ENCODE results near the gene RBMS3. TPM values are rescaled to one million over a fixed set of nuclear protein-coding genes. Genes with fewer than 3 reads are reported as not detected.

RBMS3 gene
- total and polyA plus RNA-seq, 2 donors = 12.8 to 19.9 TPM

DNA sequence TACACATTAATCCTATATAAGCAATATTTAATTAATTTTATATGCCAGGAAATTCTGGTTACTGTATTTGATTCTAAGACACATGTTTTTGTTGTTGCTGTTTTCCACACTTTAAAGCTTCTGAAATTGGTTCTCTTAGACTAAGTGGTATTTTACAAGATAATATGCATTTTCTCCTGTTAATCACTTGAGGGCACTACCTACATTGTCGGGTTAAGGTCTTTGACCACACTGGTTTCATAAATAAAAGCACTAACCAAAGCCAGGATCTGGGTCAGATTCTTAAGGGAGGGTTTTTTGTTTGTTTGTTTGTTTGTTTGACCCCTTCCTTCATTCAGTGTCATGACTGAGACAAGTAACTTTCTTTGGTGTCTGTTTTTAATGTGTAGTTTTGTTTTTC is 590.2 kb downstream of the RBMS3 start:
- DNase-seq (ENCODE audit: low read depth in 6 of 9, low spot score in 9 of 9) = no peak
- Histone ChIP-seq H3K27ac (ENCODE audit: low read depth in 1 of 2, low read length in 1 of 2) (no peak overlapping the region), H3K9me3 (ENCODE audit: control insufficient read depth in 2 of 2, insufficient read depth in 1 of 2, low read length in 1 of 2) (no peaks in the 10 kb centered on the region), H3K4me1 (ENCODE audit: control insufficient read depth in 2 of 2, insufficient read depth in 2 of 2, low read length in 2 of 2) (no peaks in the 10 kb centered on the region), H3K36me3 (ENCODE audit: control insufficient read depth in 2 of 2, insufficient read depth in 2 of 2, low read length in 1 of 2) (no peaks in the 10 kb centered on the region), H3K4me3 (ENCODE audit: low read length in 2 of 2) (no peak overlapping the region), H3K27me3 (ENCODE audit: control insufficient read depth in 2 of 2, insufficient read depth in 1 of 2, low read length in 1 of 2) (no peaks in the 10 kb centered on the region)
- 80% methylated on average over 1 of the region's 1 CpG for WGBS

DNA sequence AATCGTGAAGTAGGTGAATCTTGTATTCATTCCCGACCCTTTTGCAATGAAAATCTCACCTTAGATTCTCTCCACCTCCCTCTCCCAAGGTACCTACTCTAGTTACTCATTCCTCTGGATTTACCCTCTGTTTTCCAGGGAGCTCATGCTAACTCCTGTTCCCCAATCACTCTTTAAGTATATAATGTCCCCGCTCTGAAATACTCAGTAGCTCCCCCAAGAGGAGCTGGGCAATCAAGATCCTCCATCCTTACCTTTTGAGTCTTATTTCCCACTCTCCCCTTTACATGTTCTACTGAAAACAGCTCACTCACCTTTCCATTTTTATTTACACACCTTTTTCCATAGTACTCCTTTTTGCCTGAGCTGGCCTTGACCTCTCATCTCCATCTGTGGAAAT is 599.9 kb downstream of the RBMS3 start:
- no peaks in the 10 kb centered on the region for H3K4me1 ChIP-seq (ENCODE audit: control insufficient read depth in 2 of 2, insufficient read depth in 2 of 2, low read length in 2 of 2)
- no peaks in the 10 kb centered on the region for H3K36me3 ChIP-seq (ENCODE audit: control insufficient read depth in 2 of 2, insufficient read depth in 2 of 2, low read length in 1 of 2)
- WGBS = 98% methylated on average over 3 of the region's 3 CpGs
- no peaks in the 10 kb centered on the region for H3K27me3 ChIP-seq (ENCODE audit: control insufficient read depth in 2 of 2, insufficient read depth in 1 of 2, low read length in 1 of 2)
- no peak for DNase-seq (ENCODE audit: low read depth in 6 of 9, low spot score in 9 of 9)
- H3K9me3 ChIP-seq (ENCODE audit: control insufficient read depth in 2 of 2, insufficient read depth in 1 of 2, low read length in 1 of 2) = no peaks in the 10 kb centered on the region
- H3K27ac ChIP-seq (ENCODE audit: low read depth in 1 of 2, low read length in 1 of 2) = no peak overlapping the region
- H3K4me3 ChIP-seq (ENCODE audit: low read length in 2 of 2) = no peak overlapping the region

DNA sequence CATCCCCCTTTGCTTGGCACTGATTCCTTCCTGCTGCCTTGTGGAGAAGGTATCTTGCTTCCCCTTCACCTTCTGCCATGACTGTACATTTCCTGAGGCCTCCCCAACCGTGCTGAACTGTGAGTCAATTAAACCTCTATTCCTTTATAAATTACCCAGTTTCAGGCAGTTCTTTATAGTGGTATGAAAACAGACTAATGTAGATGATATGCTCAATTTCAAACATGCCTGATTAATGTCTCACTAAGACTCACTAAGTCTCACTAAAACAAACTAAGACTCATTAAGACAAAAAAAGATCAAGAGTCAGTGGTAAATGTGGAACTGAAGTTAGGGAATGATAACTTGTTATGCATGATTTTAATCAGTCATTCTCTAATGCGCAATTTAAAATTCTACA is 606.6 kb downstream of the RBMS3 start:
- H3K4me1 ChIP-seq (ENCODE audit: control insufficient read depth in 2 of 2, insufficient read depth in 2 of 2, low read length in 2 of 2) = no peaks in the 10 kb centered on the region
- no peak overlapping the region for H3K4me3 ChIP-seq (ENCODE audit: low read length in 2 of 2)
- H3K9me3 ChIP-seq (ENCODE audit: control insufficient read depth in 2 of 2, insufficient read depth in 1 of 2, low read length in 1 of 2) = no peaks in the 10 kb centered on the region
- no peaks in the 10 kb centered on the region for H3K27me3 ChIP-seq (ENCODE audit: control insufficient read depth in 2 of 2, insufficient read depth in 1 of 2, low read length in 1 of 2)
- no peak overlapping the region for H3K27ac ChIP-seq (ENCODE audit: low read depth in 1 of 2, low read length in 1 of 2)
- 69% methylated on average over 2 of the region's 2 CpGs for WGBS
- H3K36me3 ChIP-seq (ENCODE audit: control insufficient read depth in 2 of 2, insufficient read depth in 2 of 2, low read length in 1 of 2) = no peaks in the 10 kb centered on the region
- no peak for DNase-seq (ENCODE audit: low read depth in 6 of 9, low spot score in 9 of 9)

DNA sequence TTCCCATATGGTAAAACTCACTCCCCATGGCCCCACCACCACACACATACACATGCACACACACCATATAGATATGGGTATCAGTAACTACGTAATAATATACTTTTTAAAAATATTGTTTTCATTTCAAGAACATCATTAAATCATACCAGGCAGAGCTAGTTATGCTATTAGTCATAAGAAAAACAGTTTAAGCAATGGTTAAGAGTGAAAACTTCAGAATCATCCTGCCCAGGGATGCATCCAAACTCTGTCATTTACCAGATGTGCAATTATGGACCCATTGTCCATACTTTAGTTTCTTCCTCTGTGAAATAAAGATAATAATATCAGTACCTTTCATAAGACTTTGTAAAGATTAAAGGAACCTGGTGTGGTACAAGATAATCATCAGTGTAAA is 608.3 kb downstream of the RBMS3 start:
- WGBS = 96% methylated on average over 1 of the region's 1 CpG
- no peak overlapping the region for H3K27ac ChIP-seq (ENCODE audit: low read depth in 1 of 2, low read length in 1 of 2)

DNA sequence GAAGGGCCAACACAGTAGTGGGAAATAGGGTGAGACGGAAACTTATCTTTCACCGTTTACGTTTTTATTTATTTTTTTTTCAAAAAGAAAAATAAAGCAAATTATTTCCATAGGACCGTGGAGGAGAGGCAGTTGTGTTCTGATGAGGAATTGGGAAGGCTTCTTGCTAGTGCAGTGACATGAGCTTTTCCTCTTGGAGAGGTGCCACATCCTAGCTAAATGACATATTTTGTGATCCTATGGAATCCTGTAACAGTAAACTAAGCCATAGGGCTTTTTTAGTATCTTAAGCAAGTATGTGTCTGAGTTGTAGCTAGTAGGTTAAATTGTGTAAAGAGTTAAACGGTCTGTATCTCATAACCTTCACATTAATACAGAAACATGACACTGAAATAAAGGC is 609.9 kb downstream of the RBMS3 start:
- H3K4me1 ChIP-seq (ENCODE audit: control insufficient read depth in 2 of 2, insufficient read depth in 2 of 2, low read length in 2 of 2) = no peaks in the 10 kb centered on the region
- no peaks in the 10 kb centered on the region for H3K9me3 ChIP-seq (ENCODE audit: control insufficient read depth in 2 of 2, insufficient read depth in 1 of 2, low read length in 1 of 2)
- no peaks in the 10 kb centered on the region for H3K27me3 ChIP-seq (ENCODE audit: control insufficient read depth in 2 of 2, insufficient read depth in 1 of 2, low read length in 1 of 2)
- no peaks in the 10 kb centered on the region for H3K36me3 ChIP-seq (ENCODE audit: control insufficient read depth in 2 of 2, insufficient read depth in 2 of 2, low read length in 1 of 2)
- DNase-seq (ENCODE audit: low read depth in 6 of 9, low spot score in 9 of 9) = no peak
- H3K4me3 ChIP-seq (ENCODE audit: low read length in 2 of 2) = no peak overlapping the region
- no peak overlapping the region for H3K27ac ChIP-seq (ENCODE audit: low read depth in 1 of 2, low read length in 1 of 2)
- WGBS = 93% methylated on average over 5 of the region's 5 CpGs

More for the DNA sequence above, 608.3 kb downstream of the RBMS3 start:
- Histone ChIP-seq H3K9me3 (ENCODE audit: control insufficient read depth in 2 of 2, insufficient read depth in 1 of 2, low read length in 1 of 2) (no peaks in the 10 kb centered on the region), H3K4me1 (ENCODE audit: control insufficient read depth in 2 of 2, insufficient read depth in 2 of 2, low read length in 2 of 2) (no peaks in the 10 kb centered on the region), H3K4me3 (ENCODE audit: low read length in 2 of 2) (no peak overlapping the region), H3K36me3 (ENCODE audit: control insufficient read depth in 2 of 2, insufficient read depth in 2 of 2, low read length in 1 of 2) (no peaks in the 10 kb centered on the region), H3K27me3 (ENCODE audit: control insufficient read depth in 2 of 2, insufficient read depth in 1 of 2, low read length in 1 of 2) (no peaks in the 10 kb centered on the region)
- no peak for DNase-seq (ENCODE audit: low read depth in 6 of 9, low spot score in 9 of 9)

DNA sequence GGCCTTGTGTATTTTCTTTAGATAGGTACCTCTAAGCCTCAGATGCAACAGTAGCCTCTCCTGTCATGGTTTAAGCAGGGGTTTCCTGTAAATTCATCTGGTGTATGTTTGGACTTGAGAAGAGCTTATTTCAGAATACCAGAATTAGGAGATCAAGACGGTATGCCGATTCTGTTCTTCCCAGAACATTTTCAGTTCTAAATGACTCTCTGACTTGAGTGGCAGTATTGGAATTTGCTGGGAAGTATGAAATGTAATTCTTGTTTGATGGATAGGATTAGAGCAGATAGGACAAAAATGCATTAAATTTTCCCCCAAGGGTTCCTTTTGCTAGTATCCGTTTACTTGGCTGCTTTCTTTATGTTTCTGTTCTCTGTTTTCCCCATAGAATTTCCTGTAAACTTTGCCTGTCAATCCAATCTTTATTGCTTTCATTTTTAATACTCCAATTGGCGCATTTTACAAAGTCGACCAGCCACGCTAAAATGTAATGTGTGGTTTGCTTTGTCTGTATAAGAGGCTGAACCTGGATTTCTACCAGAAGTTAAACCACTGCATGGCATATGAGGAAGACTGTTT is 612.2 kb downstream of the RBMS3 start:
- no peak overlapping the region for H3K27ac ChIP-seq (ENCODE audit: low read depth in 1 of 2, low read length in 1 of 2)
- 94% methylated on average over 6 of the region's 6 CpGs for WGBS
- no peaks in the 10 kb centered on the region for H3K4me1 ChIP-seq (ENCODE audit: control insufficient read depth in 2 of 2, insufficient read depth in 2 of 2, low read length in 2 of 2)
- no peaks in the 10 kb centered on the region for H3K9me3 ChIP-seq (ENCODE audit: control insufficient read depth in 2 of 2, insufficient read depth in 1 of 2, low read length in 1 of 2)
- DNase-seq (ENCODE audit: low read depth in 6 of 9, low spot score in 9 of 9) = no peak
- no peaks in the 10 kb centered on the region for H3K27me3 ChIP-seq (ENCODE audit: control insufficient read depth in 2 of 2, insufficient read depth in 1 of 2, low read length in 1 of 2)
- H3K36me3 ChIP-seq (ENCODE audit: control insufficient read depth in 2 of 2, insufficient read depth in 2 of 2, low read length in 1 of 2) = no peaks in the 10 kb centered on the region
- no peak overlapping the region for H3K4me3 ChIP-seq (ENCODE audit: low read length in 2 of 2)

DNA sequence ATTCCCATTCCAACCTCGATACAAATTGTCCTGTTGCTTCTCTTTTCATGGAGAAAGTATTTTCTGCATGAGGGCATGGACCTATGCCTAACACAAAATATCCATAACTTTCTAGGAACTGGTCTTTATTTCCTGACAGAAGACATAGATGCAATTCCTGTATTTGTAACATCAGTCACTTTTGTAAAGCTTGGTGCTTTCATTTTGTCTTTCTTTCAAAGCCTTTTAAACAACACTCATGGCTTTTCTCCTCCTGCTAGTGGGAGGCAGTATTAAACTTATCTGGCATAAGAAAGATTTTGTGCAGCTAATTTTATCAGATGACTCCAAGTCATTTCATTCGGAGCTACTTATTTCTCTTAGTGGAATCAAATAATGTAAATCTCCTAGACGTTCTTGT is 616.0 kb downstream of the RBMS3 start:
- H3K27ac ChIP-seq (ENCODE audit: low read depth in 1 of 2, low read length in 1 of 2) = no peak overlapping the region
- H3K27me3 ChIP-seq (ENCODE audit: control insufficient read depth in 2 of 2, insufficient read depth in 1 of 2, low read length in 1 of 2) = no peaks in the 10 kb centered on the region
- no peaks in the 10 kb centered on the region for H3K36me3 ChIP-seq (ENCODE audit: control insufficient read depth in 2 of 2, insufficient read depth in 2 of 2, low read length in 1 of 2)
- no peaks in the 10 kb centered on the region for H3K4me1 ChIP-seq (ENCODE audit: control insufficient read depth in 2 of 2, insufficient read depth in 2 of 2, low read length in 2 of 2)
- H3K9me3 ChIP-seq (ENCODE audit: control insufficient read depth in 2 of 2, insufficient read depth in 1 of 2, low read length in 1 of 2) = no peaks in the 10 kb centered on the region
- no peak for DNase-seq (ENCODE audit: low read depth in 6 of 9, low spot score in 9 of 9)
- no peak overlapping the region for H3K4me3 ChIP-seq (ENCODE audit: low read length in 2 of 2)
- 96% methylated on average over 3 of the region's 3 CpGs for WGBS

DNA sequence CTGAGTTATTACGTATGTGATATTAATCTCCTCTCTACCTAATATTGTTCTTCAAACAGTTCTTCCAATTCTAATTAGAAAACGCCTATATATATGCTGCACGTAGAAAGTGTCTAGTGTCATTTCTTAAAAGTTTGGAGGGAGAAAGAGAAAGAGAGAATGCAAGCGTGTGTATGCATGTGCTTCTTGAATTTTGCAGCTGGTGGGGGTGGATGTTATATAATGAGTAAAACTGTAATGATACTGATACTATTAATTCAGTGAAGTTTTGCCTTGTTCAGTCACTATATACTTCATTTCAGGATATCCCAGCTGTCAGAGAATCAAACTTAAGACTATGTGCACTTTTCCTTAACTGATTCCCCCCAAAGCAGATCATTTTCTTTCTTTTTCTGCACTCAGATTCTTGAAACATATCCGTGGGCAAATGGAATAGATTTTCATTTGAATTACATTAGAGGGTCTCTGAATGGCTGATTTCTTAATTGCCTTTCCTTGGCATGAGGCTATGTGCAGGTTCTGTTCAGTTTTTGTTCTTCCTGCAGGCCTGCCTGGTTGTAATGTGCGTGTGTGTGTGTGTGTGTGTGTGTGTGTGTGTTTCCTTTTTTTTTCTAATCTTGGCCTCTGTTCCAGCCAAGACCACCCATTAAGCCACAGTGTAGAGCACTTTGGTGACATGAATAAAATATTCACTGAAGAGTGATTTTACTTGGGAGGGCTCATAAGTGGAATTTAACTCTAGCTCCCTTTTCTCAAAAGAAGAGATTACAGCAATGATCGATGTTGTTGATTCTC is 617.5 kb downstream of the RBMS3 start:
- H3K4me1 ChIP-seq (ENCODE audit: control insufficient read depth in 2 of 2, insufficient read depth in 2 of 2, low read length in 2 of 2) = no peaks in the 10 kb centered on the region
- no peaks in the 10 kb centered on the region for H3K36me3 ChIP-seq (ENCODE audit: control insufficient read depth in 2 of 2, insufficient read depth in 2 of 2, low read length in 1 of 2)
- H3K27me3 ChIP-seq (ENCODE audit: control insufficient read depth in 2 of 2, insufficient read depth in 1 of 2, low read length in 1 of 2) = no peaks in the 10 kb centered on the region
- WGBS = 89% methylated on average over 7 of the region's 7 CpGs
- H3K4me3 ChIP-seq (ENCODE audit: low read length in 2 of 2) = no peak overlapping the region
- no peak overlapping the region for H3K27ac ChIP-seq (ENCODE audit: low read depth in 1 of 2, low read length in 1 of 2)
- H3K9me3 ChIP-seq (ENCODE audit: control insufficient read depth in 2 of 2, insufficient read depth in 1 of 2, low read length in 1 of 2) = no peaks in the 10 kb centered on the region
- DNase-seq (ENCODE audit: low read depth in 6 of 9, low spot score in 9 of 9) = no peak

DNA sequence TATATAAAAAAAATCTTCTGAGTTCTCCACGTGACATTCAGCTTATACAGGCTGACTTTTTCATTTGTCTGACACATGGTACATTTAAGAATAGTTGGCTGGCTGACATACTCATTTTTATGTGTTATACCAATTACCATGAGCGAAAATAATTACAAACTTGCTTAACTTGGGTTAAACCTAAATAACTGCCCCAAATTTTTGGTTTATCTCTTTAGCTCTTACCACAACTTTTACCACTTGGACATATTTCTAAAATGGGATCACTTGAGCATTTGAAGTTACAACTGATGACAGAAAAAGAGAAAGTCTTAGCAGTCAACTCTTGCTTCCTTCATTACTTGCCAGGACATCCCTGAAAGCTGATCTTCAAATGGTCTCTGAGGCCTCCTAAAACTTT is 618.1 kb downstream of the RBMS3 start:
- no peak overlapping the region for H3K4me3 ChIP-seq (ENCODE audit: low read length in 2 of 2)
- H3K27me3 ChIP-seq (ENCODE audit: control insufficient read depth in 2 of 2, insufficient read depth in 1 of 2, low read length in 1 of 2) = no peaks in the 10 kb centered on the region
- WGBS = 89% methylated on average over 2 of the region's 2 CpGs
- no peaks in the 10 kb centered on the region for H3K36me3 ChIP-seq (ENCODE audit: control insufficient read depth in 2 of 2, insufficient read depth in 2 of 2, low read length in 1 of 2)
- H3K4me1 ChIP-seq (ENCODE audit: control insufficient read depth in 2 of 2, insufficient read depth in 2 of 2, low read length in 2 of 2) = no peaks in the 10 kb centered on the region
- H3K9me3 ChIP-seq (ENCODE audit: control insufficient read depth in 2 of 2, insufficient read depth in 1 of 2, low read length in 1 of 2) = no peaks in the 10 kb centered on the region
- DNase-seq (ENCODE audit: low read depth in 6 of 9, low spot score in 9 of 9) = no peak
- no peak overlapping the region for H3K27ac ChIP-seq (ENCODE audit: low read depth in 1 of 2, low read length in 1 of 2)
